8988T (cell line): ENCODE results near the gene FOXK1.
"Not testable (repeated sequence)": the region's sequence is repeated elsewhere in the genome, so short reads cannot be mapped to it uniquely, and the experiment has no call there.

Experiments
- DNase-seq: peaks from one replicate; pipeline ENCODE4 v3.0.0; 2011

FOXK1 gene

GRCh38 chr7:4667776-4668509 is 14.2 kb upstream of the FOXK1 start:
- DNase-seq = no peak

- no peak for DNase-seq
These were observed 13.6 kb upstream of the FOXK1 start for GRCh38 chr7:4668510-4668847.

GRCh38 chr7:4670791-4671190 is 11.3 kb upstream of the FOXK1 start:
- DNase-seq = no peak

GRCh38 chr7:4675771-4676367 is 6.2 kb upstream of the FOXK1 start:
- DNase-seq = no peak

- DNase-seq = not testable (repeated sequence)
These were observed 4.6 kb upstream of the FOXK1 start for GRCh38 chr7:4677518-4677917.

GRCh38 chr7:4681218-4681851 is 760 bp upstream of the FOXK1 start:
- DNase-seq = no peak

GRCh38 chr7:4682621-4683042 is 537 bp downstream of the FOXK1 start:
- no peak for DNase-seq

- DNase-seq = no peak
These were observed 1.2 kb downstream of the FOXK1 start for GRCh38 chr7:4683043-4683883.

GRCh38 chr7:4683884-4684565 is 1.9 kb downstream of the FOXK1 start:
- DNase-seq = no peak

- DNase-seq = no peak
These were observed 2.8 kb downstream of the FOXK1 start for GRCh38 chr7:4684846-4685245.

- DNase-seq = not testable (repeated sequence)
These were observed 3.6 kb downstream of the FOXK1 start for GRCh38 chr7:4685676-4686075.

- no peak for DNase-seq
These were observed 5.9 kb downstream of the FOXK1 start for GRCh38 chr7:4687956-4688355.

GRCh38 chr7:4689151-4689550 is 7.1 kb downstream of the FOXK1 start:
- no peak for DNase-seq

- no peak for DNase-seq
These were observed 7.6 kb downstream of the FOXK1 start for GRCh38 chr7:4689668-4690067.

- DNase-seq = no peak
These were observed 9.1 kb downstream of the FOXK1 start for GRCh38 chr7:4690953-4691856.

- DNase-seq = no peak
These were observed 10.0 kb downstream of the FOXK1 start for GRCh38 chr7:4692055-4692454.

GRCh38 chr7:4692622-4693021 is 10.5 kb downstream of the FOXK1 start:
- not testable (repeated sequence) for DNase-seq

- no peak for DNase-seq
These were observed 11.1 kb downstream of the FOXK1 start for GRCh38 chr7:4693152-4693551.

- no peak for DNase-seq
These were observed 11.7 kb downstream of the FOXK1 start for GRCh38 chr7:4693749-4694148.

- no peak for DNase-seq
These were observed 12.2 kb downstream of the FOXK1 start for GRCh38 chr7:4694305-4694704.

- no peak for DNase-seq
These were observed 16.7 kb downstream of the FOXK1 start for GRCh38 chr7:4698707-4699275.
